HG03064 (cell line): ENCODE data around the gene MAP3K19.
A peak's percentile ranks its signal among the peaks of the same experiment; 100 is the strongest.
"Not testable (repeated sequence)": the region's sequence is repeated elsewhere in the genome, so short reads cannot be mapped to it uniquely, and the experiment has no call there.

Experiments
- ATAC-seq: cut with Tn5 transposase; IDR thresholded peaks from one replicate; pipeline ENCODE4 v1.9.1; 2021; ENCODE audit warnings: low read depth; ENCODE audit not compliant: unreplicated experiment

Gene MAP3K19

DNA sequence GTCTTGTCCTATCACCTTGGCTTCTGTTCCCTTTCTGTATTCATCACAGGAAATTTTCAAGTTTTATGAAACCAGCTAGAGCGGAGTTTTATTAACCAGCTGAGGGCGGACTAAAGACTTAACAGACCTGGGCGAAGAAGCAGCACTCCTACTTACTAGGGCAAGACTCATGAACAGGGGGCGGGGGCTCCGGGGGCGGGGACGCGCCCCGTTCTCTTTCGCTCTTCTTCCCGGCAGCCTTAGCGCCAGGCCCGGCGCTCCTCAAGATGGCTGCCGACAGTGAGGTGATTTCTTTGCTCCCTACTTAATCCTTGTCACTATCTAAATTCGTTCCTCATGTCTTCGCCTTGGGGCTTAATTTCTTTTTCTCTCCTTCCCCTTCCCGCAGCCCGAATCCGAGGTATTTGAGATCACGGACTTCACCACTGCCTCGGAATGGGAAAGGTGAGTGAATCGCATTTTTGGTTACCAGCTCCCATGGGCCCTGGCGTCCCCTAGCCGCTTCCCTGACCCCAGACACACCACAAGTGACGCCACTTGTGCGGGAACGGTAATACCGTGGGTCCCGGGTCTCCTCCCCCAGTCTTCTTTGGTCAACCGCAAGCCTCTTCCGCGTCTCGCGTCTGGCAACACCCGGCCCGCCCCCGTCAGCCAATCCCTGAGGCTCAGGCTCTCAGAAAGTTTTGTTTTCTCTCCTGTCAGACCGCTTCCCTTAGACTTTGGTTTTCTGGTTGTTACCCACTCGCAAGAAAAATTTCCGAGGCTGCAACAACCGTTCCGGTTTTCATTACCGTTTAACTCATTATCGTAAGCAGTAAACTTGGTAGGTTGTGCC lies 5.0 kb upstream of the MAP3K19 start, which contains the start of gene RAB3GAP1:
RAB3GAP1 (plus strand) TSS at position 251 of the 835 bp plus-strand sequence; CDS start at position 267, 16 bp downstream.
- ATAC-seq, result peak; percentile 76

DNA sequence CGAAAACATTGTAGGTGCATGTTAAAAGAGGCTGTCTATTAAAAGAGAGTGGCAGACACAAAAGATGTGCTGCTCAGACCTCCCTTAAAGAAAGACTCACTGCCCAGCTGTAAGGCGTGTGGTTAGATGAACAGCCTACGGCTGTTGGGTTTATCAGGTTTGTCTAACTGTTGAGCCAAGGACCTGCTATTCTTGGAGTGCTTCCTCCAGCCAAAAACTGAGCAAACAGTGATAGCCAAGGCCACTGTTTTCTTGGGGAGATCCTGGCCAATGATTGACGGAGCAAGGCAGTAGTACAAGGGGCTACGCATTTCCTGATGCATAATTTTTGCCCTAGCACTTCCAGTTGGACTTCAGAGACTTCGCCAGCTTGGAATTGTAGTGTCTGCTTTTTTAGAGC lies 3.4 kb upstream of the MAP3K19 start:
- no peak for ATAC-seq

- ATAC-seq, result no peak
Measured at GRCh38 chr2:135050132-135050531, 2.9 kb upstream of the MAP3K19 start.

DNA sequence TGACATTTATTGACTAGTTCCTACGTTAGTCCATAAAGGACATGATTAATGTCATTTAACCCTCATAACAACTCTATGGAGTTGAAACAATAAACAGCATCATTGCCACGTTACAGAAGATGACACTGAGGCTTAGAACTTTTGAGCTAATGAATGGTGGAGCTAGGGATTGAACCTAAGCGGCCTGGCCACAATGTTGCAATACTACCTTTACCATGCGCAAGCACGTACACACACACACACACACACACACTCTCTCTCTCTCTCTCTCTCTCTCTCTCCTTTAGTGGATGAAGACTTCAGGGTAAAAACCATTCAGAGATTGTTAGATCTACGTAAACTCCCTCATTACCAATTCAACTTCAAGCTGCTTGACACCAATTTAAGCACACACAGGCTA lies 875 bp upstream of the MAP3K19 start:
- ATAC-seq, result no peak

- no peak for ATAC-seq
Measured at GRCh38 chr2:135043345-135043744, 3.9 kb downstream of the MAP3K19 start.

GRCh38 chr2:135037831-135038230 lies 9.4 kb downstream of the MAP3K19 start:
- ATAC-seq, result no peak

DNA sequence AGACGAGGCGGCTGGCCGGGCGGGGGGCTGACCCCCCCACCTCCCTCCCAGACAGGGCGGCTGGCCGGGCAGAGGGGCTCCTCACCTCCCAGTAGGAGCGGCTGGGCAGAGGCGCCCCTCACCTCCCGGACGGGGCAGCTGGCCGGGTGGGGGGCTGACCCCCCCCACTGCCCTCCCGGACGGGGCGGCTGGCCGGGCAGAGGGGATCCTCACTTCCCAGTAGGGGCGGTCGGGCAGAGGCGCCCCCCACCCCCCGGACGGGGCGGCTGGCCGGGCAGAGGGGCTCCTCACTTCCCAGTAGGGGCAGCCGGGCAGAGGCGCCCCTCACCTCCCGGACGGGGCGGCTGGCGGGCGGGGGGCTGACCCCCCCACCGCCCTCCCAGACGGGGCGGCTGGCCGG lies 14.0 kb downstream of the MAP3K19 start:
- ATAC-seq, result not testable (repeated sequence)

GRCh38 chr2:135030826-135031225 lies 16.4 kb downstream of the MAP3K19 start:
- ATAC-seq, result no peak

DNA sequence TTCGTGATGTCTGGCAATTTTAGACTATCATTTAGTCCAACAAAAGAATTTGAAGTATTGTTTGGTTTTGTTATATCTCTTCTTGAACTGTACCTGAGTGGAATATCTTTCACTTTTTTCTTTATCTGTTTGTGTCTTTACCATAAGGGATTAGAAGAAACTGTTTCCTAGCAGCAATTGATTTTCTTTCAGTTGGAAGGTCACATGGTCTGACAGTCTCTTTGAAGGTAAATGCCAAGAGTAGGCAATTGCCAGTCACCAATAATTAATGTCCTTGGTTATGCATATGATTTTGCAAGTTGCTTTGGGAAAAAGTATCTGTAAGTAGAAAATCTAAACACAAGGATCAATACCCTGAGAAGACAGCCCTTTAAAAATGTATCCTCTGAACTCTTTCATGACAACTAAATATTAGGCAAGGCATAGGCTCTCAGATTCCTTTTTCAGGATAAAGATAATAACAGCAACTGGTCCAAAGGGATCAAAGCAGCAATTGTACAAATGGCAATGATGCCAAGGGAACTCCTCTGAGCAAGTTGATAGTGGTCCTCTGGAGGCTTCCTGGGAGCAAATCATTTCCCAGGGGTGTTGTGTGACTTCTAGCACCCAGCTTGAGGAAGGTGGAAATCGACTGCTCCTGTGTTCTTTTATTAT lies 17.6 kb downstream of the MAP3K19 start:
- ATAC-seq, result no peak

DNA sequence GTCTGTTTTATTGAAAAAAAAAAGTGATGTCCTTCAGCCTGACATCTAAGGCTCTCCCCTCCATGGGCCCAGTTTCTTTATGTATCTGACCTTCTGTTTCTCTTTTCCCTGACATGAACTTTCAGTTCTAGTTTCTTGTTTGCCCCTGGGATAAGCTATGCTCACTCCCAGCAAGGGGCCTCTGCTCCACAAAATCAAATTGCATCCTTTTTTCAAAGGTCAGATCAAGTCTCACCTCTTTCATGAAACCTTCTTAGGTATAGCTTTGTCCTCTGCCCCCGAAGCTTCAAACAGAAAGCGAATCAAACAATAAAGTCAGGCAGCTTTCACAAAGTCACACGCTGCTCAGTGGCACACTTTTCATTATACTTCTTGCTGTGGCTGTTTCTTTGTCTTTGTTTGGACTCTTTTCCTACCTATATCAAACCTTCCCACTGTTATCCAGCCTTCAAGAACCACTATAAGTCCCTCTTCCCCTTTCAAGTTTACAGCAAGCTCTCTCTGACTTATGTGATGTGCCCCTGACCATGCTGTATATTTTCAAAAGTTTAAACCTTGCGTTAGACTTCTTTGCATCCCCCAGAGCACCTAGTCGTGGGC lies 23.3 kb downstream of the MAP3K19 start:
- no peak for ATAC-seq

DNA sequence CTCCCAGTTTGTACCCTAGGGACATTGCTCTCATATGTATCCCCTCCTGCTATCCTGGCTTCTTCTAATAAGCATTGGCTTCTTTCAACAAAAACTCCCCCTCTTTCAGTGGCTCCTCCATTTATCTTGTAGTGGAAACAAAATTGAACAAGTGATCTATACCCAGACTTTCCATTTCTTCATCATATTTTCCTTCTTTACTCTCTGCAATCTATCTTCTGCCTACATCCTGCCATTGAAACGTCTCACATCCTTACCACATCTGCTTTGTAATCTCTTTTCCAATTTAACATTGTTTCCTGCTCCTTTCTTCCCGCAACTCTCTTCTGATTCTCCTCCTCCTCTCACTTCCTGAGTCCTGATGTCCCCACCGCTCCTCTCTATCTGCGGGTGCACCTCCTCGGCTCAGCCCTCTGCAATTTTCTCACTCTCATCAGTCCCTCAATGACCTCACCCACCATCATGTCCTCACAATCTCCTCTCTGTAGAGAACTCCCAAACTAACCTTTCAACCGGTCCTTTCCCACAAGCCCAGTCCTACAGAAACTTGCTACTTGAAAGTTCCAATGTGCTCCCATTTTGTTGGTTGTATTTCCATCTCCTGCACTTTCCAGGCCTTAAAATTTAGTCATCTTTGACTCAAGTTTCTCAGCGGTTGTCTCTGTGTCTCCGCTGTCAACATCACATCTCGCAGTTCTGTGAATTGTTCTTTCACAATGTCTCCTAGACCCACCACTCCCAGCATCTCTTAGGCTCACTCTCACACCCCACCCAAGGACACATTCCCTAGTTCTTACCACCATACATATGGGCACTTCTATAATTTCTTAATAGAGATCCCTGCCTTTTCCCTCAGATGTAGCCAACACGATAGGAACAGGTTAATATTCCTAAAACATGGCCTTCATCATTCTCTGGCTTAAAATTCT lies 24.0 kb downstream of the MAP3K19 start:
- ATAC-seq, result no peak

DNA sequence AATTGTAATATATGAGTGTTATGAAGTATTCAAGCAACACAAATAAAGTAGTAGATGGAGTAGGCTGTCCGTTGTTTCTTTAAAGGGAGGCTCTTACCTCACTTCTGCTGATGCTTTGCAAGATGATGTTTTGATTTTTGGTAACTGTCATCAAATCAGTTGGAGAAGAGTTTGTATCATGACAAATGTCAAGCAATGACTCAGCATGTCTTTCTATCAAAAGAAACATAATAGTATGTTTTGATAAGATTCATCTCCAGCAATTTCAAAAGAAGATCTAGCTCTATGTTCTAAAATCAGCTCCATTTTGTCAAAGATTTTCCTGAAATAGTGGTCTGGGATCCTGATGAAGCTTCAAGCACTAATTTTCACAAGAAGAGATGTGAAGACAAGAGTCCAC lies 25.6 kb downstream of the MAP3K19 start:
- ATAC-seq, result no peak

GRCh38 chr2:135011633-135012032 lies 35.6 kb downstream of the MAP3K19 start:
- no peak for ATAC-seq

GRCh38 chr2:135010200-135010942 lies 36.9 kb downstream of the MAP3K19 start:
- no peak for ATAC-seq

DNA sequence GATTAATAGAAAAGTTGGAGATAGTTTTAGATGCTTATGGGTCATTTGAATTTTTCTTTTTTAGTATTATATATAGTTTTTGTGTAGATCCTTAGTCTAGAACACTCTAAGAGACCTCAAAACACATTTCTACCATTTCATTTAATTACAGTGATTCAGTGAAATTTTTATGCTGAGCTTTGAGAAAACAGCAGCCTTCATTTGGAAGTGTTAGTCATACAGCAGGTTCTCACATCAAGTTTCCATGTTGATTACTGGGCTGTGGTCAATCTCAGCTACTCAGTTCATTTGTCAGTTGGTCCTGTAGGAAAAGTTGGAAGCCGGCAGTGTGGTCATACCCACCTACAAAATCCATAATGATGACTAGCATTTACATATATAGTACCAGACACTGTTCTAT lies 37.9 kb downstream of the MAP3K19 start:
- ATAC-seq, result no peak

GRCh38 chr2:135005753-135006152 lies 41.5 kb downstream of the MAP3K19 start:
- no peak for ATAC-seq

- peak; percentile 95 for ATAC-seq
Measured at GRCh38 chr2:135004005-135004746, 43.1 kb downstream of the MAP3K19 start.

GRCh38 chr2:135002836-135003235 lies 44.4 kb downstream of the MAP3K19 start:
- no peak for ATAC-seq

DNA sequence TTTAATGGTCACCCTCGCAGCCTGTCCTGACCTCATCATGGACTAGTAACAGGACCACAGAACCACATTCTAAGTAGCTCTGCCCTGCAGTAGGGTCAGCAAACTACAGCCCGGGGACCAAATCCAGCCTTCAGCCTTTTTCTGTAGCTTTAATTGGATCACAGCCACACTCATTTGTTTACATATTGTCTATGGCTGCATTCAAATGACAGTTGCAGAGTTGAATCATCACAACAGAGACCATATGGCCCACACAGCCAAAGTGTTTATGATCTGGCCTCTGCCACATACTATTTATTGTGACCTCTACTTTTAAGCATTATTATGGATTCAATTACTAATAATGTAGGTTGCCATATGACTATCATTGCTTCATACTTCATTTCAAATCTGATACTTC lies 47.7 kb downstream of the MAP3K19 start:
- ATAC-seq, result no peak
